Activated CD4-positive, CD25-positive, alpha-beta regulatory T cell treated with anti-CD3 and anti-CD28 coated beads, Interleukin-2, amount 50 U/mL, for 72 hours (primary cell): ENCODE results near the gene CDK14.

Experiments used
- DNase-seq: peaks from one replicate; pipeline ENCODE4 v3.0.0; 2021

CDK14 gene

DNA sequence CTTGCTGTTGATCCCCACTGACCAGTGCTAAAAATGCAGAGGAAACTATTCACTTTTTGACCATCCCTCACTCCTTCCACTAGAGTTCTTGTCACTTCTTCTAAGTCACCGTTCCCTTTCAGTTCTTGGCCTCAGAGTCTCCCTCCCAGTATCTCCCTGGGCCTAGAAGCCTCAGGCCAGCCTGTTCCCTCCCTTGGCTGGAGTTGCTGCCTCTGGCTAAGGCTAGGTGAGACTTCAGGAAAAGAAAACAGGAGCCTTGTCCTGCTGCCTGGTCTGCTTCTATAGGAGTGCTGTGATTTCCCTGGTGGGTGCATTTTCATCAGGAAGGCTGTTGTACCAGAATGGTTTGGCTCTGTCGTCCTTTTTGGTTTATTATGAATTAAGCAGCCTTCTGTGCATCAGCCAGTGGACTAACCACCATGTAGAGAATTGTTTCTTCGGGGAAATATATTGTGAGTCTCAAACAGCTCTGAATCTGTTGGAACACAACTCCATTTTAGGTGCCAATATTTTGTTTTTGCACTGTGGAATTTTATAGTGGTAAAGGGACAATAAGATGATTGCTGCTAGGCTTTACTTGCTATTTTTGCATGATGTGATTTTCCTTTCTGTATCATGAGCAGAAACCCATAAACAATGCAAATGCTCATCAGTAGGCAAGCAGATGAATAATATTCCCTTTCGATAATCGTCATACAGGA lies 434.7 kb downstream of the CDK14 start:
- no peak for DNase-seq

- no peak for DNase-seq
Observed at GRCh38 chr7:91031757-91032156, 435.6 kb downstream of the CDK14 start.

- DNase-seq, result no peak
Observed at GRCh38 chr7:91033574-91033973, 437.5 kb downstream of the CDK14 start.

DNA sequence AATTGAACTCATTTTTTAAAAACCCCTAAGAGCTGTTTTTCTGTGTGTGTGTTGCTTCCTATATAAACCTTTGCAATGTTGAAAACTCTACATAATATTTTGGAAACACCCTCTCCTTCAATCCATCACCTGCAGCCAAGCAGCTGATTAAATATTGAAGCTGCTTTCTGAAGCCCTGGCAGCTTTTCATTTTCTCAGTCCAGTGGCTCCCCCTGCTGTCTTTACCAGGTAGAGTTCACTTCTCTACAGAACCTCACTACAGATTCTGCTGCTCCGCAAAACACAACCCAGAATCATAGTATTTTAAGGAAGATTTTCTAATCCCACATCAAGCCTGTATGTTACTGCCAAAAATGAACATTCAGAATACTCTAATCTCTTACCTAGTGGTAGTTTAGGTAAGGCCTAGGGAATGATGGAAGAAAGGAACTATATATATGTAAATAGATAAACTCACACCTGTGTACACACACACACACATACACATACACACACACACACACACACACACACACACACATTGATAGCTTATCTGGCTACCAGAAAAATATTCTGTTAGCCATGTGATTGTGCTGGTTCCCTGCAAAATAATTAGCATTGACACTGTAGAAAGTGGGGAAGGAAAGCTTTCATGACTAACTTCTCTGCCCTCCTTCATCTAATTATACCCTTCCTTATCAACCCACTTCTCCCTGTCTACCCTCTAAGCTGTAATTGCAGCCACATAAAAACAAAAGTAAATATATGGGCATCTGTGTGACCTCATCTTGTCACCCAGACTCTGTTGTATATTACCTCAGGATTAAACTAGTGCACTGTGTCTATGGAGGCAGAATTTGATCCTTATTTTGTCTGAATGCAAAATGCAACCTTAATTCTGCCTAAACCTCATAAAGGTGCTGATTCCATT lies 438.6 kb downstream of the CDK14 start:
- peak; percentile 31 for DNase-seq

GRCh38 chr7:91039033-91039432 lies 442.9 kb downstream of the CDK14 start:
- DNase-seq, result no peak

GRCh38 chr7:91041141-91041540 lies 445.0 kb downstream of the CDK14 start:
- DNase-seq, result no peak

GRCh38 chr7:91041901-91042484 lies 445.9 kb downstream of the CDK14 start:
- DNase-seq, result no peak

- no peak for DNase-seq
Observed at GRCh38 chr7:91043186-91043585, 447.1 kb downstream of the CDK14 start.

DNA sequence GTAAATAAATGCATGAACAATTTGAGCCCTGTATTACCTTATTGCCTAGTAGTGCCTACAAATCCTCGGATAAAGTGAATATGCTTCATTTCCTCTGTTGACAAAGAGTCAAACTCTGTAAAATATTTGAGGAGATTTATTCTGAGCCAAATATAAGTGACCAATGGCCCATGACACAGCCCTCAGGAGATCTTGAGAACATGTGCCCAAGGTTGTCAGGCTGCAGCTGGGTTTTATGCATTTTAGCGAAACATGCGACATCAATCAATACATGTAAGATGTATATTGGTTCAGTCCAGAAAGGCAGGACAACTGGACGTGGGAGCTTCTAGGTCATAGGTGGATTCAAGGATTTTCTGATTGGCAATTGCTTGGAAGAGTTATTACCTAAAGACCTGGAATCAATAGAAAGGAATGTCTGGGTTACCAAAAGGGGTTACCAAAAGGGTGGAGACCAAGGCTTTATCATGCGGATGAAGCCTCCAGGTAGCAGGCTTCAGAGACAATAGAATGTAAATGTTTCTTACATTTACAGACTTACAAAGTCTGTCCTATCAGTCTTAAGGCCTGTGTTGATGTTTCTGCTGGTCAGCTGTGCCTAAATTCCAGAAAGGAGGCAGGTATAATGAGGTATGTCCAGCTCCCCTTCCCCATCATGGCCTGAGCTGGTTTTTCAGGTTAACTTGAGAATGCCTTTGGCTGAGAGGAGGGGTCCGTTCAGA lies 448.0 kb downstream of the CDK14 start:
- no peak for DNase-seq

- DNase-seq, result no peak
Observed at GRCh38 chr7:91045606-91046005, 449.5 kb downstream of the CDK14 start.

DNA sequence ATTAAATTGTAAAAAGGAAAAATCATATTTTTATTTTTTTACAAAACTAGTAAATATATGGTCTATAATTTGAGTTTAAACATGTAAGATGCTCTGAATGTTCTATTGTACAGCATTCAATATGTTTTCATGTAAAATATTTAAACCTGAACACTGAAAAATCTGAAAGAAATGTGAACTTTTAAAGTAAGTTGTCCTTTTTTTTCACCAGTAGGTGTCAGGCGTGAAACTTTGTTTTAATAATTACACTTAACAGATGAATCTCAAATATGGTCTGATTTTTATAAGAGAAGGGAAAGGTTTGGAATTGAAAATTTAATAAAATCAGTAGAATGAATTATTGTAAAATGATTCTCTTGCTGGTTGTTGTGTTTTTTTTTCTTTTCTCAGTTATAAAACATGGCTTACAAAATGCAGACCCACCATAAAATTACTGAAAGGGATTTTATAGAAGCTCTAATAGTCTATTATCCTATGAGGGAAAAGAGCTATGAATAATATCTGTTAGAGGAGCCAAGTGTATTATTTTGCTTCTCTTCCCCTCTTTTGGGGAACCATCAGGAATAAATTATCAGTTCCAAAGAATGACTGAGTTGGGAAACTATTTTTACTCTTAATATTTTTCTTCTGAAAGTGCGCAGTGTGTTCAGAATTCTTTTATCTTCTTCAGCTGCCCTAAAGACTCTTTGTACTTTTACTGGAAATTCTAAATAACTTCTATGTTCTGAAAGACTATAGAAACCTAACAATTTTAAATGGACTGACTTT lies 450.4 kb downstream of the CDK14 start:
- DNase-seq, result no peak

DNA sequence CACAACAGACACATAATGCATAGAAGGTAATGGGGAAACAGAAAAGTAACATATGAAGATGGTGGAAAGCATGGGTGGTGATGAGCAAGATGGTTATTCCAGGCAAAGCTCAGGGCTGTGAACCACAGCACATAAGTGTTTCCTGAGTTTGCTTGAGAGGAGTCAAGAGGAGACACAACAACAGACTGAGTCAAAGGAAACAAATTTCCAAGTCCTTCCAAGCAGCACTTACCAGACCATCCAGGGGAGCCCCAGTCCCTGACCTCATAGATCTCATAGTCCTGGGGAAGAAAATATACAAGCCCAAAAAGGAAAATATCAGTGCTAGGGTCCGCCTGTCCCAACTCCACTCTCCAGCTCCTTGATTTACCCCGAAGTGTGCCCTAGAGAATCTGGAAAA lies 451.5 kb downstream of the CDK14 start:
- no peak for DNase-seq

DNA sequence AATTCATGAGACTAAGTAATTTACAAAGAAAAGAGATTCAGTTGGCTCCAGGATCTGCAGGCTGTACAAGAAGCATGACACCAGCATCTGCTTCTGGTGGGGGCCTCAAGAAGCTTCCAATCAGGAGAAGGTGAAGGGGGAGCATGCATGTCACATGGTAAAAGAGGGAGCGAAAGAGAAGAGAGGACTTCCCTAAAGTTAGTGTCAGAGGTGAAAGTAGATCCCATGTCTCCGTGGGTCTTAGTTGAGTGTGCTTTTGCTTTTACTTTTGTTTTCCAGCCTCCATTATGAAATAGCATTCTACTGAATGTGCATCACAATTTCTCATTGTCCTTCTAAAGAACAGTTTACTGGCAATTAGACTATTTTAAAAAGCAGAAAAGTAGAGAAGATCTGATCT lies 454.6 kb downstream of the CDK14 start:
- no peak for DNase-seq

GRCh38 chr7:91051966-91052365 lies 455.8 kb downstream of the CDK14 start:
- no peak for DNase-seq

DNA sequence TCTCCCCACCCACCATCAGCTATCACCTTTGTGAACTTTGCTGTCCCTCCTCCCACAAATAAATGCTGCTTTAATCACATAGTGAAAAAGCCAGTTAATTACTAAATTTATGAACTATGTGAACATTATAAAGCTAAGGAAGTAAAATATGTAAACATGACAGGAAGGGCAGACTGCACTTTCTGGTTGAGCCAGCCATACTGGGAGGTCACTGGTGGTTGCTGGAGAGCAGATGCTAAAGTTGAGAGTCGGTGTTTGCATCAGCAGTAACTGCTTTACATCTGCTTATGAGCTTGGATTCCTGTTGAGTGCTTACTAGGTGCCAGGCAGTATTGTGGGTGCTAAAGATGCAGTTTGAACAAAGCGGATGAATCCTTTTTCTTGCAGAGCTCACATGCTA lies 458.3 kb downstream of the CDK14 start:
- DNase-seq, result no peak

DNA sequence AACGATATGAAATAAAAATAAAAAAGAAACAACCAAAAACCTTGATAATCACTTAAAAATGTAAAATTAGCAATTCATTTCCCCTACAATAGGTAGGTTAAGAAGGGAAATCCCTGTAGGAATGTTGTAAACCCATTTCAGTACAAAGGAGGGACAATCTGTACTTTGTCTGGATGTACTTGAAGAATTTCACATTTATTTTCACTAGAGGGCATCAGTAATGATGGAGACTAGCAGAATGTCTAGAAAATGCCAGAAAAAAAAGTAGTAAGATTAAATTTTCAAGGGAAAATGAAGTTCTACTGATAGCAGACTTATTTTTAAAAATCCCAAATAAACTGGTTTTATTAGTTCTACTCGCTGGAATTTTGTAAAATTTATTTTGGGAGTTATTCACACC lies 459.1 kb downstream of the CDK14 start:
- DNase-seq, result no peak

GRCh38 chr7:91062713-91063112 lies 466.6 kb downstream of the CDK14 start:
- no peak for DNase-seq

DNA sequence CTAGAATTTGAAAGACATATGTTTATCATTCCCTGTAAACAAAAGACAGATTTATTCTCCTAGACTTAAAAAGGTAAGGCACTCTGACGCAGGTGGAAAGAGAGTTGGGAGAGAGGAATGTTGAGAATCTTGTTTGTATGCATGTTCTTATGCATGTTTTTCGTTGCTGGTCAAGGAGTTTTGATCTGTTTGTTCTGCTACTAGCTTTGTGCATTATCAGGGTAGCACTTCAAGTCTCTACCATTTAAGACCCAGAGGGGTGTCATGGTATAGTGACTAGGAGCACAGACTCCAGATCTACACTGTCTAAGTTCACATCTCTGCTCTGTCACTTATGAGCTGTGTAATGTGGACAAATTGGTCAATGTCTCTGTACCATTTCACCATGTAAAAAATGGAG lies 467.9 kb downstream of the CDK14 start:
- DNase-seq, result no peak

- no peak for DNase-seq
Observed at GRCh38 chr7:91064938-91065337, 468.8 kb downstream of the CDK14 start.

DNA sequence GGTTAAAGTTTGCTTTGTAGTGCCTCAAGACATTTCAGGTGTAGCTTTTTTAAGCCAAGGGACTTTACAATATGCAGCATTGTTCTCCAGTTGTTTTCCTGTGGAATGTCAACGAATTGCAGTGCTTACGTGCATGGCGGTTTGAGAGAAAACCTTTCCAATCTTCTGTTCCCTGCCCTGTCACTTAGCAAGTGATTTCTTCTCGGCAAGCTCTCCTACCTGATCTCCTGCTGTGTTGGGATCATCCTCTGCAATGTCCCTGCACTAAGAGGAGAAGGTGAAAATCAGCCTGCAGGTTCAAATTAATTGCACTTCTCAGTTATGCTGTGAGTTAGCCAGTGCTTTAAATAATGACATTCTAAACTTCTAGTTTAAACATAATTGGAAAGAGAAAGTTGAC lies 470.5 kb downstream of the CDK14 start:
- DNase-seq, result no peak

GRCh38 chr7:91067242-91067641 lies 471.1 kb downstream of the CDK14 start:
- DNase-seq, result no peak

- DNase-seq, result no peak
Observed at GRCh38 chr7:91068136-91068795, 472.1 kb downstream of the CDK14 start.
